Transverse colon (tissue), 4 donors: Measurements from ENCODE around the gene MEF2D. TPM values are rescaled to one million over a fixed set of nuclear protein-coding genes. Genes with fewer than 3 reads are reported as not detected.

ENCODE experiments used
- DNase-seq: peaks from one replicate; pipeline ENCODE4 v3.0.0-alpha.2; 2019
- H3K27ac ChIP-seq, 4 donors: fragments of 200-600 bp; sonication (generic); 2 replicates each; pipeline ENCODE4 v1.5.1; 2016 to 2018; ENCODE audit warnings: inconsistent platforms in 4 of 4
- H3K27me3 ChIP-seq: fragments of 200-600 bp; sonication (generic); 2 replicates; pipeline ENCODE4 v1.5.1; 2017; ENCODE audit warnings: inconsistent platforms
- H3K36me3 ChIP-seq, 4 donors: fragments of 200-600 bp; sonication (generic); 2 replicates each; pipeline ENCODE4 v1.5.1; 2017 to 2019; ENCODE audit warnings: inconsistent platforms in 4 of 4
- H3K4me1 ChIP-seq, 4 donors: fragments of 200-600 bp; sonication (generic); 2 replicates each; pipeline ENCODE4 v1.5.1; 2017 to 2020; ENCODE audit warnings: inconsistent platforms in 4 of 4
- H3K4me3 ChIP-seq, 4 donors: fragments of 200-600 bp; sonication (generic); 1 replicate in 1 of 4; 2 replicates in 3 of 4; pipeline versions ENCODE4 v1.5.1 to v1.6.1; 2017 to 2019; ENCODE audit warnings: inconsistent platforms in 4 of 4
- H3K9me3 ChIP-seq, 2 donors: fragments of 200-600 bp; sonication (generic); 2 replicates each; pipeline ENCODE4 v1.5.1; 2017 to 2019; ENCODE audit warnings: inconsistent platforms in 2 of 2
- EP300 ChIP-seq: sonication (generic); formaldehyde crosslinking; IDR thresholded peaks from one replicate; pipeline ENCODE4 v1.6.1; 2017; ENCODE audit warnings: antibody characterized with exemption, low read depth
- POLR2A ChIP-seq: fragments of 450-650 bp; IDR thresholded peaks from one replicate; pipeline ENCODE4 v1.6.1; 2016; ENCODE audit warnings: antibody characterized with exemption, mild to moderate bottlenecking, moderate library complexity
- POLR2AphosphoS5 ChIP-seq, 3 donors: sonication (generic); formaldehyde crosslinking; IDR thresholded peaks; one replicate each; pipeline ENCODE4 v1.6.1; 2016; ENCODE audit warnings: antibody characterized with exemption in 3 of 3
- WGBS, 2 donors: methylation state at CpG; one replicate each; pipeline ENCODE4 v1.1.5; 2018; ENCODE audit warnings: low coverage in 1 of 2; 5-methylcytosine and 5-hydroxymethylcytosine counted together
- in situ Hi-C, 4 donors: fragments of 200-750 bp; cut with MboI; loops; one replicate each; pipeline versions ENCODE4 v1.15.0 to v1.15.1; 2017; ENCODE audit warnings: low sequenced_read_pairs in 3 of 4, low pct_ligation_motif_present in 1 of 4, low pct_unique_long_range_greater_than_20kb in 1 of 4
- intact Hi-C: fragments of 100-400 bp; cut with DNase I; formaldehyde crosslinking; loops from one replicate; pipeline ENCODE4 v1.15.1; 2023; ENCODE audit warnings: low total_unique reads
- total RNA-seq, 4 donors: library from RNA; depleted of rRNA; stranded (reverse); fragments of >200 nt; gene quantifications; one replicate each; pipeline ENCODE4 v1.1.0, GENCODE V29; 2016
- TF ChIP-seq, protein P1 (sequence below), 5 experiments: fragments of 200-600 bp in 3 of 5; fragments of 450-650 bp in 2 of 5; sonication (generic) in 3 of 5; IDR thresholded peaks; 1 replicate in 2 of 5; 2 replicates in 3 of 5; pipeline ENCODE4 v1.5.1; 2016 to 2017; ENCODE audit warnings: antibody characterized with exemption in 5 of 5, inconsistent platforms in 3 of 5, mild to moderate bottlenecking in 2 of 5, moderate library complexity in 1 of 5

Gene MEF2D
- total RNA-seq, 4 donors from 2014 or later = 26.1 to 200 (median 85.7) TPM

DNA sequence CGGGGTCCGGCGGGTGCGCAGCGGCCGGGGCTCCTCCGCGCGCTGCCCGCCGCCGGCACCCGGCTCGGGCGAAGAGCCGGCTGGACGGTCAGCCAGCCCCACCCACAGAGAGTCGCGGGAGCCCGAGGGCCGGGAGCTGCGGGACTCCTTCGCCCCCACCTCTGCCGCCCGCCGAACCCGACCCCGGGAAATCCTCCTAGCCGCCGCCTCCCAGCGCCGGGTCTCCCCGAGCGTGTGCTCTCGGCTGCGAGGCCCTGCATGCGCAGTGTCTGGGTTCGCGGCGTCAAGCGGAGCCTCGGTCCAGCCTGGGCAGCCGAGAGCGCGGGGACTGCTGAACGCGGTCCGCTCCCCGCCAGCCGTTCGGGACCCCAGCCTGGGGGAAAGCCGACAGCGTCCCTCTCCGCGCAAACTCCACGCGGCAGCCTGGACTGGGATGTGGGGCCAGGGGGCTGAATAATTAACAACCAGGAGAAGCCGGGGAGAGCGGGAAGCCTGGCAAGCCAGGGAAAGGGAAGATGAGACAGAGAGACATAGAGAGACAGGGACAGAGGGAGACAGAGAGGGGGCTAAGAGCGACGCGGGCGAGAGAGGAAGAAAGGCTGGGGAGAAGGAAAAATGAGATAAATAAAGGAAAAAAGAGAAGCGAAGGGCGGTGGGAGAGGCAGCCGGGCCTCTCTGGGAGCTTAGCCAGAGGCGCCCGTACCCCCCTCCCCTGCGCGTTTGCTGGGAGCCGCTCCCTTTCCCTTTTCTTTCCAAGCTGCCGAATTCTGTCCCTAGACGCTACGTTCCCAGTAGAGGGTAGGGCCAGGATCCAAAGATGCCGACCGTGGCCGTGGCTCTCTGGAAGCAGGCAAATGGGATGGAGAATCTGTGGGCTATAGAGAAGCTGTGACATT is 64.2 kb downstream of the MEF2D start:
- peaks cover 9 to 17% (median 16%) of the 10 kb centered on the region in 4 donors for H3K4me1 ChIP-seq
- H3K27ac ChIP-seq = no peak overlapping the region
- peak overlapping the region in 3 of 4 donors; percentile 21 to 51 (median 26) for H3K4me3 ChIP-seq
- WGBS, 2 donors = 7% methylated on average over 66 of the region's 77 CpGs; no CpG with 5 or more reads in 1 of the 2 donors
- TF ChIP-seq POLR2AphosphoS5 (IDR thresholded peaks at IDR 0.05) (no peak), POLR2A (no peak), EP300 (no peak)
- TF ChIP-seq, protein P1, sequence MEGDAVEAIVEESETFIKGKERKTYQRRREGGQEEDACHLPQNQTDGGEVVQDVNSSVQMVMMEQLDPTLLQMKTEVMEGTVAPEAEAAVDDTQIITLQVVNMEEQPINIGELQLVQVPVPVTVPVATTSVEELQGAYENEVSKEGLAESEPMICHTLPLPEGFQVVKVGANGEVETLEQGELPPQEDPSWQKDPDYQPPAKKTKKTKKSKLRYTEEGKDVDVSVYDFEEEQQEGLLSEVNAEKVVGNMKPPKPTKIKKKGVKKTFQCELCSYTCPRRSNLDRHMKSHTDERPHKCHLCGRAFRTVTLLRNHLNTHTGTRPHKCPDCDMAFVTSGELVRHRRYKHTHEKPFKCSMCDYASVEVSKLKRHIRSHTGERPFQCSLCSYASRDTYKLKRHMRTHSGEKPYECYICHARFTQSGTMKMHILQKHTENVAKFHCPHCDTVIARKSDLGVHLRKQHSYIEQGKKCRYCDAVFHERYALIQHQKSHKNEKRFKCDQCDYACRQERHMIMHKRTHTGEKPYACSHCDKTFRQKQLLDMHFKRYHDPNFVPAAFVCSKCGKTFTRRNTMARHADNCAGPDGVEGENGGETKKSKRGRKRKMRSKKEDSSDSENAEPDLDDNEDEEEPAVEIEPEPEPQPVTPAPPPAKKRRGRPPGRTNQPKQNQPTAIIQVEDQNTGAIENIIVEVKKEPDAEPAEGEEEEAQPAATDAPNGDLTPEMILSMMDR (IDR thresholded peaks at IDR 0.05) = no peak
- no peak for DNase-seq
- intact Hi-C loops (no loop called here), in situ Hi-C loops (no loop called here)
- H3K36me3 ChIP-seq = no peaks in the 10 kb centered on the region
- H3K27me3 ChIP-seq = peaks cover 100% of the 10 kb centered on the region
- H3K9me3 ChIP-seq = no peaks in the 10 kb centered on the region

DNA sequence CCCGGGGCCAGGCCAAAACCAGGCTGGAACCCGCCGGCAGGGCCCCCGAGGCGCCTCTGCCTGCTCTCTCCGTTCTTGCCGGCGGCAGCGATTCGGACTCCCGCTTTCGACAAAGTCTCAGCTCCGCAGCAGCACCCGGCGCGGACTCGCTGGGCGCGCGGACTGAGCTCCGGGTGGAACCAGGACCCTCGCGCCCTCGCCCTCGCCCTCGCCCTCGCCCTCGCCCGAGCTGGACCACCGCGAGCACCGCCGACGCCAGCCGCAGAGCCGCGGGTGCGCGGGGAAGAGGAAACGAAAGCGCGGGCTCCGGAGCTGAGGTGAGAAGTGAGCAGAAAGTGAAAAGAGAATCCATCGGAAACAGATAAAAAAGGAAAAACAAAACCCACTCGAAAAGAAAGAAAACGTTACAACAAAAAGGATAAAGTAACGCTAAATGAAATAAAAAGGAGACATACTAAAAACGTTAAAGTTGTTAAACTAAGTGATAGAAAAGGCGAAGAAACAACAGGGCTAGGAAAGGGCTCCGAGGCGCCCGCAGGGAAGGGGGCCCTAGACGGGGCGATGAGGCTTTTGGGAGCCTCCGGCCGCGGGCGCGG is 64.9 kb downstream of the MEF2D start:
- in situ Hi-C loops (no loop called here), intact Hi-C loops (no loop called here)
- DNase-seq = no peak
- peaks cover 100% of the 10 kb centered on the region for H3K27me3 ChIP-seq
- no peaks in the 10 kb centered on the region for H3K9me3 ChIP-seq
- peak overlapping the region; percentile 15 to 51 (median 24) for H3K4me3 ChIP-seq
- TF ChIP-seq, protein P1 (IDR thresholded peaks at IDR 0.05) = no peak
- TF ChIP-seq EP300 = no peak
- TF ChIP-seq POLR2AphosphoS5 (IDR thresholded peaks at IDR 0.05) = no peak
- no peak for TF ChIP-seq POLR2A
- H3K36me3 ChIP-seq = no peaks in the 10 kb centered on the region
- 2% methylated on average over 10 to 55 of the region's 59 CpGs for WGBS, 2 donors
- no peak overlapping the region for H3K27ac ChIP-seq
- H3K4me1 ChIP-seq = peaks cover 9 to 17% (median 16%) of the 10 kb centered on the region in 4 donors

DNA sequence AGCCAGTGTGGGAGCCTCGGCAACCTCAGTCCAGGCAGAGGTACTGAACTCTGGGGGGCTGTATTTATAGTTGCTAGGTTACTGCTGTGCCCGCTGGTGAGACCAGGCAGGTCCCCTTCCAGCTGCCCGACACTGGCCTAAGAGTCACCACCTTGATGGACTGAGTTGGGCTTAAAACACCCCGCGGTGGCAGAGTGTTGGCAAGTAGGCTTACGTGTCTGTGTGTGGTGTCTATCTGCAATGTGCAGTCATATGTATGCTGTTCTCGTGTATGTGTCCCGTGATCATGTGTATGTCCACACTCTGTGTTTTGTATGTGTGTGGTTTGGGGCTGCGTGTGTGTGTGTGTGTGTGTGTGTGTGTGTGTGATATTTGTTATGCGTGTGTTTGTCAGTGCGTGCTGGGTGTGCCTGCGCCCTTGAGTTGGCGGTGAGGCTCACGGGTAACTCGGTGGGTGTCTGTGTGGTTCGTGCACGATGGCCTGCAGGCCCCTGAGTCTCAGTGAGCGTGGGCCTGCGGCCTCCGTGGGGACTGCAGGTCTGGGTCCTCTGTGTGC is 65.5 kb downstream of the MEF2D start:
- H3K36me3 ChIP-seq = no peaks in the 10 kb centered on the region
- TF ChIP-seq POLR2A (no peak), EP300 (no peak), POLR2AphosphoS5 (IDR thresholded peaks at IDR 0.05) (no peak)
- TF ChIP-seq, protein P1 (IDR thresholded peaks at IDR 0.05) = no peak
- no peak overlapping the region for H3K27ac ChIP-seq
- peaks cover 100% of the 10 kb centered on the region for H3K27me3 ChIP-seq
- 17% methylated on average over 17 of the region's 20 CpGs; no CpG with 5 or more reads in 1 of the 2 donors for WGBS, 2 donors
- no peak for DNase-seq
- peak overlapping the region in 2 of 4 donors; percentile 26 to 51 for H3K4me3 ChIP-seq
- intact Hi-C loops = no loop called here
- H3K4me1 ChIP-seq = peaks cover 9 to 17% (median 16%) of the 10 kb centered on the region in 4 donors
- in situ Hi-C loops = no loop called here
- no peaks in the 10 kb centered on the region for H3K9me3 ChIP-seq

DNA sequence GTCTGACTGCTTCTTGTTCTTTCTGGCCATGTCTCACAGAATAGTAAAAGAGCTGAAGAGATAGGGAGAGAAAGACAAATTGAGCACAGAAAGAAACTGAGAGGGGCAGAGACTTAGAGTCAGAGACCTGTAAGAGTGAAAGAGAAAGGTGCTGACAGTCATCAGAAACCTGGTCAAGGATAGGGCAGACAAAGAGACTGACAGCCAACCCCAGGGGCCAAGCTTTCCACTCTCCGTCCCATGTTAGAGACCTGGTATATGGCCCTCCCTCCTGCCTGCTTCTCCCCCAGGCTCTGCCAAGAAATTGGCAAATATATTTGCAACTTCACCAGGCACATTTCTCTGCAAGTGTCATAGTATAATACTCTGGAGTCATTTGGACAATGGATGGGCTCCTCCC is 67.0 kb downstream of the MEF2D start:
- no peaks in the 10 kb centered on the region for H3K36me3 ChIP-seq
- peaks cover 9 to 17% (median 16%) of the 10 kb centered on the region in 4 donors for H3K4me1 ChIP-seq
- WGBS, 2 donors = 67 to 79% methylated on average over 1 of the region's 1 CpG
- H3K9me3 ChIP-seq = no peaks in the 10 kb centered on the region
- in situ Hi-C loops (no loop called here), intact Hi-C loops (no loop called here)
- H3K27me3 ChIP-seq = peaks cover 100% of the 10 kb centered on the region
- no peak overlapping the region for H3K27ac ChIP-seq
- no peak for DNase-seq
- no peak for TF ChIP-seq POLR2A
- no peak for TF ChIP-seq EP300
- TF ChIP-seq, protein P1 (IDR thresholded peaks at IDR 0.05) = no peak
- TF ChIP-seq POLR2AphosphoS5 (IDR thresholded peaks at IDR 0.05) = no peak
- no peak overlapping the region for H3K4me3 ChIP-seq
